ENCODE data around the gene GHITM.
A peak's percentile ranks its signal among the peaks of the same experiment; 100 is the strongest.
"Not testable (repeated sequence)": the region's sequence is repeated elsewhere in the genome, so short reads cannot be mapped to it uniquely, and the experiment has no call there.

Gene GHITM

GRCh38 chr10:84166620-84167288 is 27.4 kb downstream of the GHITM start:
- no peak for TF ChIP-seq CTCF (IDR thresholded peaks at IDR 0.05; ENCODE audit: extremely low read depth, insufficient read depth, missing control alignments)
- in situ Hi-C loops (cut with MboI; ENCODE audit: low pct_unique_long_range_greater_than_20kb, low sequenced_read_pairs, unreplicated experiment) = no loop called here
- DNase-seq (ENCODE audit: low spot score) = no peak

- DNase-seq (ENCODE audit: low spot score); in situ Hi-C loops (cut with MboI; ENCODE audit: low pct_unique_long_range_greater_than_20kb, low sequenced_read_pairs, unreplicated experiment): not testable (repeated sequence)
These were observed 28.0 kb downstream of the GHITM start for GRCh38 chr10:84167289-84167653.

GRCh38 chr10:84168382-84168781 is 29.1 kb downstream of the GHITM start:
- DNase-seq (ENCODE audit: low spot score); in situ Hi-C loops (cut with MboI; ENCODE audit: low pct_unique_long_range_greater_than_20kb, low sequenced_read_pairs, unreplicated experiment): not testable (repeated sequence)

- DNase-seq (ENCODE audit: low spot score); in situ Hi-C loops (cut with MboI; ENCODE audit: low pct_unique_long_range_greater_than_20kb, low sequenced_read_pairs, unreplicated experiment): not testable (repeated sequence)
These were observed 31.9 kb downstream of the GHITM start for GRCh38 chr10:84171237-84171636.

- DNase-seq (ENCODE audit: low spot score); in situ Hi-C loops (cut with MboI; ENCODE audit: low pct_unique_long_range_greater_than_20kb, low sequenced_read_pairs, unreplicated experiment): not testable (repeated sequence)
These were observed 32.6 kb downstream of the GHITM start for GRCh38 chr10:84171700-84172466.

- DNase-seq (ENCODE audit: low spot score) = peak; percentile 16
- TF ChIP-seq CTCF (IDR thresholded peaks at IDR 0.05; ENCODE audit: extremely low read depth, insufficient read depth, missing control alignments) = no peak
- in situ Hi-C loops (cut with MboI; ENCODE audit: low pct_unique_long_range_greater_than_20kb, low sequenced_read_pairs, unreplicated experiment) = no loop called here
These were observed 33.4 kb downstream of the GHITM start for GRCh38 chr10:84172467-84173356.

GRCh38 chr10:84173501-84173929 is 34.2 kb downstream of the GHITM start, which contains the start of gene GPR15LG:
GPR15LG (plus strand) TSS chr10:84173801; CDS start chr10:84173852, 51 bp downstream.
- in situ Hi-C loops (cut with MboI; ENCODE audit: low pct_unique_long_range_greater_than_20kb, low sequenced_read_pairs, unreplicated experiment) = no loop called here
- TF ChIP-seq CTCF (IDR thresholded peaks at IDR 0.05; ENCODE audit: extremely low read depth, insufficient read depth, missing control alignments) = no peak
- no peak for DNase-seq (ENCODE audit: low spot score)

- DNase-seq (ENCODE audit: low spot score) = no peak
- no peak for TF ChIP-seq CTCF (IDR thresholded peaks at IDR 0.05; ENCODE audit: extremely low read depth, insufficient read depth, missing control alignments)
- in situ Hi-C loops (cut with MboI; ENCODE audit: low pct_unique_long_range_greater_than_20kb, low sequenced_read_pairs, unreplicated experiment) = no loop called here
These were observed 36.1 kb downstream of the GHITM start for GRCh38 chr10:84175436-84175835.

All from GM13977 (cell line).